ENCODE data around the gene SLC25A34. TPM values are rescaled to one million over a fixed set of nuclear protein-coding genes. Genes with fewer than 3 reads are reported as not detected.

Gene SLC25A34
- total RNA-seq, 1 donor from 2014 or later: 3.3 TPM

DNA sequence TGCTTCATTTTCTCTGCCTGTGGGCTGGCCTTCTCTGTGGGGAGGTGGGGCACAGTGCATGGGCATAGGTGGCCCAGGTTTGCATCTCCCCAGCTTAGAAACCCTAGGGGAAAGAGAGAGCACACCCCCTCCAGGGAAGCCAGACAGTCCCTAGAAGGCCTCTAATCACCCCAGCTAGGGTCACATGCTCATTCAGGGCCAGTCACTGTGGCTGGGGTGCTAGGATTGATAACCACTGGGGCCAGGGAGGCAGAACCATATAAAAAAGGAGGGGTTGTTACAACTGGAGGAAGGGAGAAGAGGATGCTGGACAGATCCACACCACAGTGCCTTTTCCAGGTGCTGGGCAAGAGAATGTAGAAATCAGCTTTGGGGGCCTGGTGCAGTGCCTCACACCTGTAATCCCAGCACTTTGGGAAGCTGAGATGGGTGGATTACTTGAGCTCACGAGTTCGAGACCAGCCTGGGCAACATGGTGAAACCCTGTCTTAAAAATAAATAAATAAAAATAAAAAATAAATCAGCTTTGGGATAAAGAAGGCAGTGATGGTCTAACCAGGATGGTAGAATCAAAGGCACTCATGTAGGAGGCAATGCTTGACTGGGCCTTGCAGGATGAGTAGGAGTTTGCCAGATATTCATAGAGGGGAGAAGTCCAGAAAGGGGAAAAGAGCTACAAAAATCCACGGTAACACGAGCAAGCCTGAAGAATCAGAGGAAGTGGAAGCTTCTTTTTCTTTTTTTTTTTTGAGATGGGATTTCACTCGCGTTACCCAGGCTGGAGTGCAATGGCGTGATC, 42.0 kb downstream of the SLC25A34 start:
- DNase-seq (ENCODE audit: low read depth, low spot score): no peak
- Mint-ChIP-seq H3K36me3 (ENCODE audit: low read depth) (peaks cover 5% of the 10 kb centered on the region), H3K9me3 (no peaks in the 10 kb centered on the region), H3K4me1 (no peaks in the 10 kb centered on the region), H3K27me3 (ENCODE audit: low read depth) (no peaks in the 10 kb centered on the region), H3K27ac (ENCODE audit: unreplicated experiment) (no peak overlapping the region), H3K4me3 (no peak overlapping the region)
- TF ChIP-seq CTCF (conservative IDR thresholded peaks at IDR 0.05): no peak

GRCh38 chr1:15785683-15786082, 49.6 kb downstream of the SLC25A34 start:
- no peaks in the 10 kb centered on the region for H3K4me1 Mint-ChIP-seq
- DNase-seq (ENCODE audit: low read depth, low spot score): no peak
- H3K27me3 Mint-ChIP-seq (ENCODE audit: low read depth): peaks cover under 1% of the 10 kb centered on the region
- no peak overlapping the region for H3K27ac Mint-ChIP-seq (ENCODE audit: unreplicated experiment)
- H3K9me3 Mint-ChIP-seq: no peaks in the 10 kb centered on the region
- no peak overlapping the region for H3K4me3 Mint-ChIP-seq
- TF ChIP-seq CTCF (conservative IDR thresholded peaks at IDR 0.05): no peak
- H3K36me3 Mint-ChIP-seq (ENCODE audit: low read depth): no peaks in the 10 kb centered on the region

- Mint-ChIP-seq H3K27me3 (ENCODE audit: low read depth) (peaks cover 3% of the 10 kb centered on the region), H3K27ac (ENCODE audit: unreplicated experiment) (no peak overlapping the region), H3K36me3 (ENCODE audit: low read depth) (no peaks in the 10 kb centered on the region), H3K4me3 (no peak overlapping the region), H3K9me3 (no peaks in the 10 kb centered on the region), H3K4me1 (no peaks in the 10 kb centered on the region)
- no peak for TF ChIP-seq CTCF (conservative IDR thresholded peaks at IDR 0.05)
- no peak for DNase-seq (ENCODE audit: low read depth, low spot score)
Measured at GRCh38 chr1:15786581-15786980, 50.5 kb downstream of the SLC25A34 start.

GRCh38 chr1:15788624-15789301, 52.7 kb downstream of the SLC25A34 start:
- H3K4me1 Mint-ChIP-seq: peaks cover 4% of the 10 kb centered on the region
- no peaks in the 10 kb centered on the region for H3K9me3 Mint-ChIP-seq
- H3K27me3 Mint-ChIP-seq (ENCODE audit: low read depth): peaks cover 3% of the 10 kb centered on the region
- TF ChIP-seq CTCF (conservative IDR thresholded peaks at IDR 0.05): no peak
- DNase-seq (ENCODE audit: low read depth, low spot score): no peak
- H3K27ac Mint-ChIP-seq (ENCODE audit: unreplicated experiment): no peak overlapping the region
- no peak overlapping the region for H3K4me3 Mint-ChIP-seq
- H3K36me3 Mint-ChIP-seq (ENCODE audit: low read depth): no peaks in the 10 kb centered on the region

Other genes with a start within 250 kb of the SLC25A34 start
- gene CASP9, start 212.0 kb upstream of the SLC25A34 start, total RNA-seq: 13.2 and 13.8 TPM in 2 replicates
- gene DNAJC16, start 209.4 kb upstream of the SLC25A34 start, total RNA-seq: 21.5 and 23.6 TPM in 2 replicates
- gene AGMAT, start 151.2 kb upstream of the SLC25A34 start, total RNA-seq: 1.2 and 1.4 TPM in 2 replicates
- 33.0 and 33.2 TPM in 2 replicates for gene DDI2, start 118.8 kb upstream of the SLC25A34 start, total RNA-seq
- 61.2 and 64.5 TPM in 2 replicates for gene PLEKHM2, start 51.9 kb upstream of the SLC25A34 start, total RNA-seq
- gene TMEM82, start 6.2 kb downstream of the SLC25A34 start, total RNA-seq: not detected in 2 replicates
- 6.2 and 7.9 TPM in 2 replicates for gene FBLIM1, start 22.5 kb downstream of the SLC25A34 start, total RNA-seq
- gene UQCRHL, start 71.4 kb downstream of the SLC25A34 start, total RNA-seq: 2.7 and 3.3 TPM in 2 replicates
- gene SPEN, start 111.4 kb downstream of the SLC25A34 start, total RNA-seq: 66.5 and 69.4 TPM in 2 replicates
- 46.1 and 51.5 TPM in 2 replicates for gene ZBTB17, start 239.8 kb downstream of the SLC25A34 start, total RNA-seq

Measured in neural crest cell (in vitro differentiated cells).